ENCODE measurements around the gene DNAJC4.

DNA sequence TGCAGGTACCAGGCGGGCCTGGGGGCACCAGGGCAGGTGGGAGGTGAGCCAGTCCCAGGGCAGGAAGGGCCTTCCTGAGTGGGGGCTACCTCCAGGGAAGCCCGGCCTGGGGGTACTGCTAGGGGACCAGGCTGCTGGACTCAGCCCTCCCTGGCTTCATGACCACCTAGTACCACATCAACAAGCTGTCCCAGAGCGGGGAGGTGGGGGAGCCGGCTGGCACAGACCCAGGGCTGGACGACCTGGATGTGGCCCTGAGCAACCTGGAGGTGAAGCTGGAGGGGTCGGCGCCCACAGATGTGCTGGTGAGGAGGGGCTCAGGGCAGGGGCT, 11.0 kb upstream of the DNAJC4 start:
- TF ChIP-seq, protein P1, sequence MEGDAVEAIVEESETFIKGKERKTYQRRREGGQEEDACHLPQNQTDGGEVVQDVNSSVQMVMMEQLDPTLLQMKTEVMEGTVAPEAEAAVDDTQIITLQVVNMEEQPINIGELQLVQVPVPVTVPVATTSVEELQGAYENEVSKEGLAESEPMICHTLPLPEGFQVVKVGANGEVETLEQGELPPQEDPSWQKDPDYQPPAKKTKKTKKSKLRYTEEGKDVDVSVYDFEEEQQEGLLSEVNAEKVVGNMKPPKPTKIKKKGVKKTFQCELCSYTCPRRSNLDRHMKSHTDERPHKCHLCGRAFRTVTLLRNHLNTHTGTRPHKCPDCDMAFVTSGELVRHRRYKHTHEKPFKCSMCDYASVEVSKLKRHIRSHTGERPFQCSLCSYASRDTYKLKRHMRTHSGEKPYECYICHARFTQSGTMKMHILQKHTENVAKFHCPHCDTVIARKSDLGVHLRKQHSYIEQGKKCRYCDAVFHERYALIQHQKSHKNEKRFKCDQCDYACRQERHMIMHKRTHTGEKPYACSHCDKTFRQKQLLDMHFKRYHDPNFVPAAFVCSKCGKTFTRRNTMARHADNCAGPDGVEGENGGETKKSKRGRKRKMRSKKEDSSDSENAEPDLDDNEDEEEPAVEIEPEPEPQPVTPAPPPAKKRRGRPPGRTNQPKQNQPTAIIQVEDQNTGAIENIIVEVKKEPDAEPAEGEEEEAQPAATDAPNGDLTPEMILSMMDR (IDR thresholded peaks at IDR 0.05; ENCODE audit: low read depth, low read length): no peak
- no peak for TF ChIP-seq POLR2A (IDR thresholded peaks at IDR 0.05; ENCODE audit: extremely low read depth, insufficient read length)
- TF ChIP-seq, protein P2, sequence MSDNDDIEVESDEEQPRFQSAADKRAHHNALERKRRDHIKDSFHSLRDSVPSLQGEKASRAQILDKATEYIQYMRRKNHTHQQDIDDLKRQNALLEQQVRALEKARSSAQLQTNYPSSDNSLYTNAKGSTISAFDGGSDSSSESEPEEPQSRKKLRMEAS (IDR thresholded peaks at IDR 0.05; ENCODE audit: low read depth, low read length): no peak
- TF ChIP-seq MYC (IDR thresholded peaks at IDR 0.05; ENCODE audit: low read depth, low read length): no peak
